Muscle of back (tissue), 11 donors: ENCODE results near the gene ETV4. TPM values are rescaled to one million over a fixed set of nuclear protein-coding genes. Genes with fewer than 3 reads are reported as not detected.

Source experiments
- DNase-seq, 3 donors: peaks; one replicate each; pipeline versions ENCODE4 v3.0.0 to v3.0.0-alpha.2; 2013
- polyA plus RNA-seq, 10 donors: library from polyadenylated mRNA; unstranded; fragments of 120-200 nt; gene quantifications; one replicate each; pipeline ENCODE4 v1.2.1, GENCODE V29; 2013; ENCODE audit not compliant: insufficient read length in 10 of 10

Gene ETV4
- polyA plus RNA-seq, 10 donors, result 3.8 to 7.2 (median 5.8) TPM

- DNase-seq, result peak in 1 of 3 donors; percentile 45
Measured at GRCh38 chr17:43545383-43545632, 832 bp downstream of the ETV4 start.

- DNase-seq, result no peak
Measured at GRCh38 chr17:43543771-43544575, 2.2 kb downstream of the ETV4 start.

GRCh38 chr17:43543300-43543699, 2.8 kb downstream of the ETV4 start:
- no peak for DNase-seq

GRCh38 chr17:43542859-43543258, 3.3 kb downstream of the ETV4 start:
- no peak for DNase-seq

GRCh38 chr17:43540821-43541674, 5.1 kb downstream of the ETV4 start:
- DNase-seq, result no peak

GRCh38 chr17:43536236-43536992, 9.7 kb downstream of the ETV4 start:
- peak in 1 of 3 donors; percentile 59 for DNase-seq

GRCh38 chr17:43534909-43535308, 11.2 kb downstream of the ETV4 start:
- no peak for DNase-seq

GRCh38 chr17:43533699-43534098, 12.4 kb downstream of the ETV4 start:
- DNase-seq, result no peak

- no peak for DNase-seq
Measured at GRCh38 chr17:43532581-43532980, 13.6 kb downstream of the ETV4 start.

- DNase-seq, result no peak
Measured at GRCh38 chr17:43531955-43532354, 14.2 kb downstream of the ETV4 start.

- no peak for DNase-seq
Measured at GRCh38 chr17:43531082-43531378, 15.1 kb downstream of the ETV4 start.

GRCh38 chr17:43530288-43531081, 15.7 kb downstream of the ETV4 start:
- peak; percentile 90 to 96 (median 92) for DNase-seq

GRCh38 chr17:43529947-43530287, 16.2 kb downstream of the ETV4 start:
- DNase-seq, result no peak

- DNase-seq, result no peak
Measured at GRCh38 chr17:43528988-43529814, 16.9 kb downstream of the ETV4 start.

GRCh38 chr17:43528319-43528987, 17.7 kb downstream of the ETV4 start:
- no peak for DNase-seq

GRCh38 chr17:43526886-43527648, 19.1 kb downstream of the ETV4 start:
- no peak for DNase-seq

GRCh38 chr17:43524945-43525575, 21.1 kb downstream of the ETV4 start:
- DNase-seq, result no peak

- DNase-seq, result no peak
Measured at GRCh38 chr17:43521389-43521788, 24.8 kb downstream of the ETV4 start.
